Trophoblast cell (in vitro differentiated cells and primary cell): ENCODE measurements around the gene DLGAP4.

ENCODE experiments used
- DNase-seq, 2 donors: peaks; one replicate each; pipeline ENCODE4 v3.0.0-alpha.2; 2016
- H2AFZ ChIP-seq: 2 replicates; pipeline ENCODE4 v1.6.1; 2013; ENCODE audit warnings: low read length, moderate library complexity, mild to moderate bottlenecking; ENCODE audit not compliant: insufficient read depth, poor library complexity
- H2AK5ac ChIP-seq: 2 replicates; pipeline ENCODE4 v1.6.1; 2013; ENCODE audit warnings: mild to moderate bottlenecking, low read length
- H2BK120ac ChIP-seq: 2 replicates; pipeline ENCODE4 v1.6.1; 2013; ENCODE audit warnings: low read length, mild to moderate bottlenecking, moderate library complexity; ENCODE audit not compliant: insufficient read depth, poor library complexity
- H2BK12ac ChIP-seq: 2 replicates; pipeline ENCODE4 v1.6.1; 2013; ENCODE audit warnings: mild to moderate bottlenecking, low read length, moderate library complexity
- H2BK5ac ChIP-seq: 2 replicates; pipeline ENCODE4 v1.6.1; 2013; ENCODE audit warnings: low read length, low read depth, moderate library complexity, mild to moderate bottlenecking; ENCODE audit not compliant: poor library complexity
- H3K14ac ChIP-seq: 2 replicates; pipeline ENCODE4 v1.6.1; 2013; ENCODE audit warnings: mild to moderate bottlenecking, low read length
- H3K18ac ChIP-seq: 2 replicates; pipeline ENCODE4 v1.6.1; 2013; ENCODE audit warnings: mild to moderate bottlenecking, low read length
- H3K23ac ChIP-seq: 2 replicates; pipeline ENCODE4 v1.6.1; 2013; ENCODE audit warnings: low read length
- H3K27ac ChIP-seq: 2 replicates; pipeline ENCODE4 v1.5.1; 2013; ENCODE audit warnings: low read depth, mild to moderate bottlenecking, inconsistent platforms, low read length, moderate library complexity
- H3K27me3 ChIP-seq: 2 replicates; pipeline ENCODE4 v1.6.1; 2013; ENCODE audit warnings: inconsistent platforms, mild to moderate bottlenecking, low read length, moderate library complexity; ENCODE audit not compliant: insufficient read depth
- H3K36me3 ChIP-seq, 2 experiments: 1 replicate in 1 of 2; 2 replicates in 1 of 2; pipeline ENCODE4 v1.6.1; 2013; ENCODE audit warnings: low read length in 2 of 2, mild to moderate bottlenecking in 2 of 2, moderate library complexity in 1 of 2; ENCODE audit not compliant: insufficient read depth in 2 of 2, control insufficient read depth in 1 of 2
- H3K4ac ChIP-seq: 2 replicates; pipeline ENCODE4 v1.6.1; 2013; ENCODE audit warnings: low read depth, mild to moderate bottlenecking, low read length, moderate library complexity
- H3K4me1 ChIP-seq, 2 experiments: 1 replicate in 1 of 2; 2 replicates in 1 of 2; pipeline ENCODE4 v1.6.1; 2013; ENCODE audit warnings: low read length in 2 of 2, mild to moderate bottlenecking in 2 of 2, moderate library complexity in 1 of 2; ENCODE audit not compliant: insufficient read depth in 2 of 2, control insufficient read depth in 1 of 2
- H3K4me2 ChIP-seq: 2 replicates; pipeline ENCODE4 v1.6.1; 2013; ENCODE audit warnings: inconsistent platforms, mild to moderate bottlenecking, low read length, moderate library complexity
- H3K4me3 ChIP-seq: 2 replicates; pipeline ENCODE4 v1.5.1; 2013; ENCODE audit warnings: mild to moderate bottlenecking, low read depth, low read length, inconsistent platforms
- H3K79me1 ChIP-seq: one replicate; pipeline ENCODE4 v1.6.1; 2013; ENCODE audit warnings: low read length
- H3K79me2 ChIP-seq: 2 replicates; pipeline ENCODE4 v1.6.1; 2013; ENCODE audit warnings: low read length, mild to moderate bottlenecking; ENCODE audit not compliant: control insufficient read depth, insufficient read depth, poor library complexity
- H3K9ac ChIP-seq: 2 replicates; pipeline ENCODE4 v1.6.1; 2013; ENCODE audit warnings: mild to moderate bottlenecking, low read length
- H3K9me3 ChIP-seq: 2 replicates; pipeline ENCODE4 v1.6.1; 2013; ENCODE audit warnings: low read depth, mild to moderate bottlenecking, control low read depth, inconsistent platforms, low read length; ENCODE audit not compliant: insufficient read depth
- H4K12ac ChIP-seq: 2 replicates; pipeline ENCODE4 v1.6.1; 2013; ENCODE audit warnings: low read depth, mild to moderate bottlenecking, low read length, moderate library complexity
- H4K8ac ChIP-seq: 2 replicates; pipeline ENCODE4 v1.6.1; 2013; ENCODE audit warnings: low read depth, mild to moderate bottlenecking, low read length, moderate library complexity
- H4K91ac ChIP-seq: one replicate; pipeline ENCODE4 v1.6.1; 2013; ENCODE audit warnings: low read depth, mild to moderate bottlenecking, low read length, moderate library complexity
- WGBS: extraction: QIAGEN DNeasy Blood & Tissue Kit; methylation state at CpG from one replicate; pipeline ENCODE4 v1.1.7; 2013; ENCODE audit warnings: missing lambda C conversion rate; ENCODE audit not compliant: insufficient read length, insufficient coverage; ENCODE audit errors: extremely low coverage; 5-methylcytosine and 5-hydroxymethylcytosine counted together

DLGAP4 gene

GRCh38 chr20:36268440-36269342 lies 37.4 kb upstream of the DLGAP4 start:
- Histone ChIP-seq H2BK12ac (no peak overlapping the region), H4K12ac (no peak overlapping the region), H3K79me1 (no peaks in the 10 kb centered on the region), H3K79me2 (no peaks in the 10 kb centered on the region), H4K91ac (no peak overlapping the region), H3K18ac (no peak overlapping the region), H3K14ac (no peak overlapping the region), H2BK120ac (no peak overlapping the region), H3K36me3 (no peaks in the 10 kb centered on the region), H2AFZ (no peak overlapping the region), H3K27me3 (no peaks in the 10 kb centered on the region), H3K23ac (no peak overlapping the region), H3K4me3 (no peak overlapping the region), H4K8ac (no peak overlapping the region), H2BK5ac (no peak overlapping the region), H3K9me3 (no peaks in the 10 kb centered on the region), H3K4me1 (no peaks in the 10 kb centered on the region), H3K9ac (no peak overlapping the region), H2AK5ac (no peak overlapping the region), H3K4ac (no peak overlapping the region), H3K27ac (no peak overlapping the region), H3K4me2 (no peak overlapping the region)
- DNase-seq, result no peak
- no CpG with 5 or more reads among the region's 10 CpGs for WGBS

GRCh38 chr20:36269507-36269906 lies 36.6 kb upstream of the DLGAP4 start:
- H4K12ac ChIP-seq, result no peak overlapping the region
- no peak overlapping the region for H2BK12ac ChIP-seq
- no peak overlapping the region for H3K23ac ChIP-seq
- no peak for DNase-seq
- H3K79me2 ChIP-seq, result no peaks in the 10 kb centered on the region
- no peak overlapping the region for H3K9ac ChIP-seq
- WGBS, result no CpG with 5 or more reads among the region's 2 CpGs
- no peak overlapping the region for H3K4me2 ChIP-seq
- H3K36me3 ChIP-seq, result no peaks in the 10 kb centered on the region
- H3K79me1 ChIP-seq, result no peaks in the 10 kb centered on the region
- no peaks in the 10 kb centered on the region for H3K27me3 ChIP-seq
- no peaks in the 10 kb centered on the region for H3K4me1 ChIP-seq
- no peak overlapping the region for H3K14ac ChIP-seq
- H2BK120ac ChIP-seq, result no peak overlapping the region
- H4K8ac ChIP-seq, result no peak overlapping the region
- no peak overlapping the region for H3K4me3 ChIP-seq
- H4K91ac ChIP-seq, result no peak overlapping the region
- H3K4ac ChIP-seq, result no peak overlapping the region
- H3K9me3 ChIP-seq, result no peaks in the 10 kb centered on the region
- no peak overlapping the region for H2BK5ac ChIP-seq
- H3K27ac ChIP-seq, result no peak overlapping the region
- no peak overlapping the region for H3K18ac ChIP-seq
- no peak overlapping the region for H2AFZ ChIP-seq
- no peak overlapping the region for H2AK5ac ChIP-seq

DNA sequence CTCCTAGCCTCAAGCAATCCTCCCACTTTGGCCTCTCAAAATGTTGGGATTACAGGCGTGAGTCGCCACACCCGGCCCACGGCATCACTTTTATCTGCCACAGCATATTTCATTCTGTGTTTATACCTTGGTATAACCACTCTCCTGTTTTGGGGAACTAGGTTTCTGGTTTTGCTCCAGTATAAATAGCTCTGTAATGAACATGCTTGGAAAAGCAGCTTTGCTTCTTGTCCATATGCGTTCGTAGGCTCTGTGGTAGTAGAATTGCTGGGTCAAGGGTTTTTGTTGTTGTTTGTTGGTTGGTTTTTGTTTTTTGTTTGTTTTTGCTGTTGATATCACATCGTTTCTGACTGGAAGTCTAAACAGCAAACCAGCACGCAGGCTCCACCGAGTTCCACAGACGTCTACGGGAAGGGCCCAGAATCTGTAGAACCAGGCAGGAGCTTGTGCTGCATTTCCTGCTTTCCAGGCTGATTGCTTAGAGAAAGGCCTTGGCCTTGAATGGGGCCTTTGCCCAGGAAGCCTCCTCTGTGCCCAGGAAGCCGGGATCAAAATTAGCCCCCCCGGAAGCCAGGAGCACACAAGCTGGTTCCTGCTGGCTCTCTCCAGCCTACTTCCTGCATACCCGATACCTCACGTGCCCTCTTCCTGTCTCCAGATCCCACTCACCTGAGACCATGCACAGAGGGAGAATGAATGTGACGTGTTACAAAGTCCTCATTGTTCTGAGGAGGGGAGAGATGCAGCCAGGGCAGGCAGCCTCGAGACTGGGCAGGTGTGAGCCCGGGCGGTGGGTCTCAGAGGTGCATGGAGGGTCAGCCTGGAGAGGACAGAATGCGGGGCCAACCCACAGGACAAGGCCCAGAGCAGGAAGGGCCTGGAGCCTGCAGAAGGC lies 35.1 kb upstream of the DLGAP4 start:
- no peaks in the 10 kb centered on the region for H3K79me2 ChIP-seq
- no peaks in the 10 kb centered on the region for H3K27me3 ChIP-seq
- no peak overlapping the region for H3K27ac ChIP-seq
- no peak overlapping the region for H3K4me2 ChIP-seq
- peak in 1 of 2 donors; percentile 6 for DNase-seq
- H3K9me3 ChIP-seq, result no peaks in the 10 kb centered on the region
- no peak overlapping the region for H3K9ac ChIP-seq
- no peak overlapping the region for H2AK5ac ChIP-seq
- H3K4me1 ChIP-seq, result no peaks in the 10 kb centered on the region
- no peaks in the 10 kb centered on the region for H3K36me3 ChIP-seq
- no peak overlapping the region for H4K12ac ChIP-seq
- H3K4ac ChIP-seq, result no peak overlapping the region
- no peak overlapping the region for H4K8ac ChIP-seq
- H3K14ac ChIP-seq, result no peak overlapping the region
- H2AFZ ChIP-seq, result no peak overlapping the region
- no peak overlapping the region for H3K18ac ChIP-seq
- H3K23ac ChIP-seq, result no peak overlapping the region
- no peak overlapping the region for H2BK12ac ChIP-seq
- H2BK120ac ChIP-seq, result no peak overlapping the region
- no peaks in the 10 kb centered on the region for H3K79me1 ChIP-seq
- no peak overlapping the region for H3K4me3 ChIP-seq
- H4K91ac ChIP-seq, result no peak overlapping the region
- no peak overlapping the region for H2BK5ac ChIP-seq
- WGBS, result no CpG with 5 or more reads among the region's 20 CpGs

DNA sequence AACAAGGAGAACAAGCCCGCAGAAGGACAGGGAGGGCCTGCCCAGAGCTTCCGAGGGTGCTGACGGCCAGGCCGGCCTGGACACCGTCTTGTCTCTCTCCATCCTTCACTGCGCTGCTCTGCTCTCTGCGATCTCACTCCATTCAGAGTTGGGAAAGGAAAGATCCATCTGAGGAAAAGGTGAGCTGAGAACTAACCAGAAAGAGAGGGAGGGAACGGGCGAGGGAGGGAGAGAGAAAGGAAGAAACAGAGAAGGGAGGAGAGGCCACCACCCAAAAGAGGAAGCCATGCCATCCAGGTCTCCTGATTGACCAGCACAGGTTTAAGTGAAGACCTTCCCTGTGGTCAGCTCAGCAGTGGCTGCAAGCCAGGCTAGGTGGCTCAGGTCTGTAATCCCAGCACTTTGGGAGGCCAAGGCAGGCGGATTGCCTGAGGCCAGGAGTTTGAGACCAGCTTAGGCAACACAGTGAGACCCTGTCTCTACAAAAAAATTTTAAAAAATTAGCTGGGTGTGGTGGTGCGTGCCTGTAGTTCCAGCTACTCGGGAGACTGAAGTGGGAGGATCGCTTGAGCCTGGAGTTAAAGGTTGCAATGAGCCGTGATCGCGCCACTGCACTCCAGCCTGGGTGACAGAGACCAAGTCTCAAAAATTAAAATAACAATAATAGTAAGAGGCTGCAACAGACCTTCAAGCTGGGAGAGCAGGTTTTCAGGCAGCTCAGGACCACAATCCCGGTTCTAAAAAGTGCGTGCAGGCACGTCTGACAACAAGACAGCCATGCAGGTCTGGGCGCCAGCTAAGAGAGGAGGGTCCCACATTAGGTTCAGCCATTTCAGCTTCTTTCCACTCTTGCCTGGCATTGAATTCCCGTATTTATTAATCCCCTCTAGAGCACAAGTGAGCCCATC lies 34.2 kb upstream of the DLGAP4 start:
- H3K36me3 ChIP-seq, result no peaks in the 10 kb centered on the region
- H2BK5ac ChIP-seq, result no peak overlapping the region
- no peaks in the 10 kb centered on the region for H3K79me2 ChIP-seq
- H3K79me1 ChIP-seq, result no peaks in the 10 kb centered on the region
- no peak overlapping the region for H2BK12ac ChIP-seq
- H3K9me3 ChIP-seq, result no peaks in the 10 kb centered on the region
- H2AK5ac ChIP-seq, result no peak overlapping the region
- peak; percentile 35 to 66 for DNase-seq
- no peak overlapping the region for H3K27ac ChIP-seq
- no peak overlapping the region for H4K12ac ChIP-seq
- no peak overlapping the region for H2AFZ ChIP-seq
- no peak overlapping the region for H3K14ac ChIP-seq
- no peak overlapping the region for H2BK120ac ChIP-seq
- no peak overlapping the region for H3K23ac ChIP-seq
- H4K91ac ChIP-seq, result no peak overlapping the region
- no CpG with 5 or more reads among the region's 21 CpGs for WGBS
- H3K27me3 ChIP-seq, result no peaks in the 10 kb centered on the region
- H3K18ac ChIP-seq, result no peak overlapping the region
- no peak overlapping the region for H3K4me2 ChIP-seq
- no peak overlapping the region for H3K4me3 ChIP-seq
- no peak overlapping the region for H3K4ac ChIP-seq
- H3K4me1 ChIP-seq, result no peaks in the 10 kb centered on the region
- H3K9ac ChIP-seq, result no peak overlapping the region
- H4K8ac ChIP-seq, result no peak overlapping the region
